Measurements from ENCODE around the gene PPP3CA.

GRCh38 chr4:101279377-101279871 lies 67.9 kb downstream of the PPP3CA start:
- TF ChIP-seq POLR2A (IDR thresholded peaks at IDR 0.05; ENCODE audit: extremely low read depth, insufficient read length): no peak
- TF ChIP-seq CTCF (IDR thresholded peaks at IDR 0.05; ENCODE audit: low read depth, low read length): no peak
- no peak for TF ChIP-seq MAX (IDR thresholded peaks at IDR 0.05; ENCODE audit: low read depth, low read length)
- TF ChIP-seq MYC (IDR thresholded peaks at IDR 0.05; ENCODE audit: low read depth, low read length): no peak

Measured in NB4 (cell line).